K562 (cell line): ENCODE data around the gene PHKB. TPM values are rescaled to one million over a fixed set of nuclear protein-coding genes. Genes with fewer than 3 reads are reported as not detected.

Source experiments
- ATAC-seq: fragments of 200-7000 bp; cut with Tn5 transposase; 3 replicates; pipeline ENCODE4 v1.9.1; 2020; ENCODE audit warnings: moderate library complexity
- BruUV-seq: library from RNA; stranded (reverse); fragments of 400-500 nt; replicated peaks from 2 replicates; lab custom pipeline; 2021; lab: Mats Ljungman, UMichigan
- CTCF ChIA-PET: fragments of 300-600 bp; formaldehyde crosslinking; extraction: SDS; loops from one replicate; lab custom pipeline; 2021; ENCODE audit warnings: low intra/inter-chr PET ratio; lab: Yijun Ruan, JAX
- POLR2A ChIA-PET: fragments of 300-600, 350-650 bp; sonication (Branson Sonifier 250); formaldehyde crosslinking; extraction: SDS; loops from one replicate; lab custom pipeline; 2021; ENCODE audit warnings: antibody characterized with exemption, inconsistent platforms; lab: Yijun Ruan, JAX
- DNase-seq, 4 experiments: peaks; one replicate each; pipeline versions ENCODE4 v3.0.0 to v3.0.0-alpha.2; 2011 to 2018; ENCODE audit warnings: low spot score in 3 of 4, mixed read lengths in 3 of 4; ENCODE audit errors: extremely low read depth in 1 of 4
- FAIRE-seq: peaks from 2 replicates; lab custom pipeline; 2011; peaks lifted over from hg19 to GRCh38; lab: Jason Lieb, UNC
- H2AFZ ChIP-seq: 2 replicates; pipeline ENCODE4 v1.6.0; 2011; ENCODE audit warnings: low read depth, low read length, control low read depth, inconsistent platforms
- H3K27ac ChIP-seq: fragments of 200-600 bp; 3 replicates; pipeline ENCODE4 v1.8.0; 2011; ENCODE audit warnings: low read depth, mild to moderate bottlenecking, control low read depth, inconsistent platforms, low read length, moderate library complexity, mixed read lengths; ENCODE audit errors: extremely low read depth
- H3K27me3 ChIP-seq, 2 experiments: fragments of 300-600 bp in 1 of 2; 2 replicates in 1 of 2; 3 replicates in 1 of 2; pipeline versions ENCODE4 v1.6.0 to v1.8.0; 2011; ENCODE audit warnings: inconsistent platforms in 2 of 2, low read length in 2 of 2, mild to moderate bottlenecking in 1 of 2, mixed read lengths in 1 of 2, moderate library complexity in 1 of 2; ENCODE audit not compliant: control insufficient read depth in 2 of 2, insufficient read depth in 2 of 2
- H3K36me3 ChIP-seq: fragments of 300-600 bp; 3 replicates; pipeline ENCODE4 v1.8.0; 2011; ENCODE audit warnings: mild to moderate bottlenecking, low read length, inconsistent platforms; ENCODE audit not compliant: control insufficient read depth, insufficient read depth
- H3K4me1 ChIP-seq, 2 experiments: fragments of 200-600 bp in 1 of 2; replicated peaks in 1 of 2; 2 replicates in 1 of 2; 3 replicates in 1 of 2; pipeline versions ENCODE4 v1.5.1 to v1.8.0; 2011; ENCODE audit warnings: inconsistent platforms in 2 of 2, low read length in 2 of 2, mild to moderate bottlenecking in 1 of 2, mixed read lengths in 1 of 2, moderate library complexity in 1 of 2; ENCODE audit not compliant: control insufficient read depth in 2 of 2, insufficient read depth in 2 of 2
- H3K4me2 ChIP-seq: 2 replicates; pipeline ENCODE4 v1.6.1; 2011; ENCODE audit warnings: low read length, control low read depth, inconsistent platforms, mixed read lengths; ENCODE audit not compliant: insufficient read depth
- H3K4me3 ChIP-seq: fragments of 200-600 bp; sonication (generic), shearing (Covaris generic); 2 replicates; pipeline ENCODE4 v1.5.1; 2016; ENCODE audit warnings: control low read depth, inconsistent platforms
- H3K79me2 ChIP-seq: fragments of 200-600 bp; 3 replicates; pipeline ENCODE4 v1.8.0; 2011; ENCODE audit warnings: low read length, inconsistent platforms; ENCODE audit not compliant: control insufficient read depth, insufficient read depth
- H3K9ac ChIP-seq, 2 experiments: 2 replicates each; pipeline versions ENCODE4 v1.6.0 to v1.6.1; 2011; ENCODE audit warnings: low read depth in 2 of 2, low read length in 2 of 2, control low read depth in 1 of 2, inconsistent platforms in 1 of 2, mild to moderate bottlenecking in 1 of 2, mixed read lengths in 1 of 2; ENCODE audit not compliant: insufficient read depth in 1 of 2
- H3K9me1 ChIP-seq: one replicate; pipeline ENCODE4 v1.6.0; 2011; ENCODE audit warnings: inconsistent platforms, mild to moderate bottlenecking, low read length, moderate library complexity; ENCODE audit not compliant: control insufficient read depth, insufficient read depth
- H3K9me3 ChIP-seq: replicated peaks from 2 replicates; pipeline ENCODE4 v1.5.1; 2011; ENCODE audit warnings: low read depth, low read length, inconsistent platforms; ENCODE audit not compliant: control insufficient read depth, insufficient read depth
- H4K20me1 ChIP-seq: replicated peaks from 2 replicates; pipeline ENCODE4 v1.6.1; 2011; ENCODE audit warnings: low read length, inconsistent platforms, mixed read lengths; ENCODE audit not compliant: control insufficient read depth, insufficient read depth
- ARID1B ChIP-seq: fragments of 450-650 bp; IDR thresholded peaks from 2 replicates; pipeline ENCODE4 v1.6.1; 2016; ENCODE audit warnings: antibody characterized with exemption, mild to moderate bottlenecking, inconsistent platforms
- CBFA2T2 ChIP-seq: fragments of 450-650 bp; conservative IDR thresholded peaks from 2 replicates; pipeline ENCODE4 v1.6.1; 2017; ENCODE audit warnings: mild to moderate bottlenecking
- CBFA2T3 ChIP-seq: fragments of 450-650 bp; IDR thresholded peaks from 2 replicates; pipeline ENCODE4 v1.6.1; 2017
- DACH1 ChIP-seq: fragments of 450-650 bp; IDR thresholded peaks from 2 replicates; pipeline ENCODE4 v1.6.1; 2018; ENCODE audit not compliant: partially characterized antibody
- ETV5 ChIP-seq: sonication (generic); formaldehyde crosslinking; IDR thresholded peaks from 2 replicates; pipeline ENCODE4 v1.4.0; 2020; ENCODE audit warnings: low read depth, mild to moderate bottlenecking, missing genetic modification reagents
- FOSL1 ChIP-seq: fragments of 200-800 bp; sonication (Bioruptor generic); conservative IDR thresholded peaks from 2 replicates; pipeline ENCODE4 v1.6.1; 2016; ENCODE audit warnings: missing genetic modification characterization, missing compliant biosample characterization
- FOXK2 ChIP-seq, 2 experiments: fragments of 450-650 bp; IDR thresholded peaks in 1 of 2; conservative IDR thresholded peaks in 1 of 2; 2 replicates each; pipeline ENCODE4 v1.6.1; 2016; ENCODE audit warnings: low read depth in 2 of 2, mild to moderate bottlenecking in 1 of 2
- GATAD2A ChIP-seq: fragments of 450-650 bp; IDR thresholded peaks from 2 replicates; pipeline ENCODE4 v1.6.1; 2017
- HBP1 ChIP-seq: fragments of 450-650 bp; formaldehyde crosslinking; IDR thresholded peaks from 2 replicates; pipeline ENCODE4 v1.4.0; 2022; ENCODE audit warnings: missing genetic modification characterization
- L3MBTL2 ChIP-seq: fragments of 450-650 bp; IDR thresholded peaks from 2 replicates; pipeline ENCODE4 v1.6.1; 2016; ENCODE audit warnings: mild to moderate bottlenecking, moderate library complexity
- MTA2 ChIP-seq: fragments of 450-650 bp; IDR thresholded peaks from 2 replicates; pipeline ENCODE4 v1.6.1; 2016; ENCODE audit warnings: low read depth
- NCOA1 ChIP-seq: fragments of 450-650 bp; IDR thresholded peaks from 2 replicates; pipeline ENCODE4 v1.6.1; 2016; ENCODE audit warnings: low read depth
- NKRF ChIP-seq: fragments of 450-650 bp; IDR thresholded peaks from 2 replicates; pipeline ENCODE4 v1.6.1; 2016; ENCODE audit warnings: borderline replicate concordance
- PML ChIP-seq: IDR thresholded peaks from 2 replicates; pipeline ENCODE4 v1.6.1; 2012; ENCODE audit warnings: low read length, inconsistent platforms
- RBM15 ChIP-seq: fragments of 200-400 bp; formaldehyde crosslinking; IDR thresholded peaks from 2 replicates; pipeline ENCODE4 v1.6.1; 2018; ENCODE audit warnings: mild to moderate bottlenecking, low read length, moderate library complexity; ENCODE audit not compliant: insufficient read depth
- RCOR1 ChIP-seq, 2 experiments: IDR thresholded peaks; 2 replicates each; pipeline ENCODE4 v1.6.1; 2012; ENCODE audit warnings: low read depth in 2 of 2, low read length in 2 of 2, borderline replicate concordance in 1 of 2, improper control_type of control experiment in 1 of 2
- ZFP36 ChIP-seq: fragments of 150-350 bp; IDR thresholded peaks from 2 replicates; pipeline ENCODE4 v1.6.1; 2018; ENCODE audit warnings: low read length, low read depth; ENCODE audit not compliant: partially characterized antibody
- ZFX ChIP-seq: sonication (generic); formaldehyde crosslinking; IDR thresholded peaks from 2 replicates; pipeline ENCODE4 v1.8.0; 2022; ENCODE audit warnings: mild to moderate bottlenecking, missing genetic modification reagents, moderate library complexity
- ZNF184 ChIP-seq: sonication (generic); formaldehyde crosslinking; IDR thresholded peaks from 2 replicates; pipeline ENCODE4 v1.5.0; 2020; ENCODE audit warnings: missing genetic modification reagents
- ZNF197 ChIP-seq: fragments of 200-800 bp; sonication (Bioruptor generic); IDR thresholded peaks from 2 replicates; pipeline ENCODE4 v1.6.1; 2016; ENCODE audit warnings: low read depth, missing genetic modification characterization, missing compliant biosample characterization
- ZNF75A ChIP-seq: fragments of 450-650 bp; formaldehyde crosslinking; IDR thresholded peaks from 2 replicates; pipeline ENCODE4 v1.4.0; 2020; ENCODE audit warnings: mild to moderate bottlenecking
- whole genome bisulfite sequencing: fragments of 100-300 bp; shearing (Covaris generic); methylation state at CpG from one replicate; pipeline ENCODE4 v1.1.6; 2016; ENCODE audit warnings: low coverage, mixed read lengths; ENCODE audit not compliant: insufficient coverage; ENCODE audit errors: missing lambda C conversion rate; 5-methylcytosine and 5-hydroxymethylcytosine counted together
- in situ Hi-C: fragments of 300-500 bp; cut with MboI; formaldehyde crosslinking; loops from 4 replicates; pipeline ENCODE4 v1.15.0; 2018; ENCODE audit warnings: inconsistent platforms, mixed read lengths
- intact Hi-C: fragments of 100-400 bp; cut with micrococcal nuclease; formaldehyde crosslinking; loops from 2 replicates; pipeline ENCODE4 v1.14.2; 2022
- polyA plus RNA-seq, 8 experiments: library from polyadenylated mRNA; depleted of rRNA in 4 of 8; stranded (reverse) in 5 of 8; unstranded in 3 of 8; fragments of >200 nt; fragmentation: Nextera tagmentation in 2 of 8; fragmentation: Illumina TruSeq in 1 of 8; extraction: Ambion mirVana in 2 of 8; extraction: Trizol in 1 of 8; gene quantifications; 2 replicates each; pipeline versions ENCODE4 v1.2.1 to v1.2.3, GENCODE V29; 2011 to 2014; ENCODE audit warnings: inconsistent platforms in 1 of 8, missing spikeins in 1 of 8
- total RNA-seq, 7 experiments: library from RNA; depleted of rRNA in 6 of 7; stranded (reverse); fragments of >200 nt in 6 of 7; fragmentation: Illumina TruSeq in 2 of 7; extraction: Trizol in 2 of 7; gene quantifications; 2 replicates each; pipeline versions ENCODE4 v1.2.1 to v1.2.3, GENCODE V29; 2011 to 2021; ENCODE audit warnings: low replicate concordance in 1 of 7

PHKB gene
- total and polyA plus RNA-seq, 9 of the 15 experiments (the other 6 are each of a cell fraction or from before 2014, with no cell fraction given) = 24.7 to 92.3 (median 67.0) TPM

GRCh38 chr16:47461598-47462266 is 601 bp downstream of the PHKB start:
- Histone ChIP-seq H3K9ac (peak overlapping the region; percentile 98 to 99), H4K20me1 (no peaks in the 10 kb centered on the region), H3K79me2 (peaks cover 92% of the 10 kb centered on the region), H3K4me2 (peak overlapping the region; percentile 95), H3K27ac (peak overlapping the region; percentile 99), H3K4me1 (peaks cover 0 to 26% of the 10 kb centered on the region in 2 experiments; a peak in 3 of 5 replicates), H3K9me3 (no peaks in the 10 kb centered on the region), H3K27me3 (no peaks in the 10 kb centered on the region), H3K4me3 (peak overlapping the region; percentile 56), H3K9me1 (no peaks in the 10 kb centered on the region), H2AFZ (peak overlapping the region; percentile 94; the same call in 1 of the 2 replicates), H3K36me3 (peaks cover 37% of the 10 kb centered on the region; the same call in 2 of the 3 replicates)
- intact Hi-C loops (loop anchor here (2.0 to 10.0 kb wide), 5 partner anchors 31 to 319 kb away; partner anchors contain the start of gene NETO2), in situ Hi-C loops (no loop called here)
- peak; percentile 65 for ATAC-seq
- ChIA-PET POLR2A (interaction anchor here (0.6 to 3.8 kb wide), 11 partner anchors 12 to 420 kb away, joined by 3 to 21 read pairs (median 4); no protein-coding TSS in a partner anchor), CTCF (no interaction called here)
- peak; percentile 21 to 91 (median 40) for DNase-seq
- 0% methylated on average over 17 of the region's 17 CpGs for WGBS
- FAIRE-seq = peak; percentile 93
- TSS peak; percentile 27 for BruUV-seq
- TF ChIP-seq ZNF75A (no peak), CBFA2T2 (peak; percentile 69), RCOR1 (IDR thresholded peaks at IDR 0.05; ENCODE audit: borderline replicate concordance in 1 of 2, low read depth in 2 of 2, low read length in 2 of 2) (0 out of 4 replicates have a peak, but pooled peaks of 1 of the 2 experiments have one; percentile 14), DACH1 (peak; percentile 75), ZFX (CRISPR knock-in tag) (0 out of 2 replicates have a peak, but pooled peaks have one; percentile 51), ARID1B (peak; percentile 68), FOSL1 (tag) (peak; percentile 42), ZFP36 (no peak), CBFA2T3 (peak; percentile 81), FOXK2 (conservative IDR thresholded peaks at IDR 0.05 in 1 of 2, IDR thresholded peaks at IDR 0.05 in 1 of 2; ENCODE audit: low read depth in 2 of 2) (no peak), L3MBTL2 (0 out of 2 replicates have a peak, but pooled peaks have one; percentile 26), HBP1 (CRISPR knock-in tag) (no peak), PML (peak; percentile 35; the same call in 1 of the 2 replicates), NKRF (peak; percentile 19; the same call in 1 of the 2 replicates), ZNF197 (CRISPR knock-in tag) (no peak), RBM15 (no peak), ETV5 (CRISPR knock-in tag) (peak; percentile 59; the same call in 1 of the 2 replicates), ZNF184 (CRISPR knock-in tag) (no peak), NCOA1 (peak; percentile 72), GATAD2A (0 out of 2 replicates have a peak, but pooled peaks have one; percentile 38), MTA2 (peak; percentile 39; the same call in 1 of the 2 replicates)
